ENCODE data around the gene AKAP17A. TPM values are rescaled to one million over a fixed set of nuclear protein-coding genes. Genes with fewer than 3 reads are reported as not detected.

The AKAP17A gene
- total RNA-seq, 1 donor from 2014 or later, result 35.6 TPM

DNA sequence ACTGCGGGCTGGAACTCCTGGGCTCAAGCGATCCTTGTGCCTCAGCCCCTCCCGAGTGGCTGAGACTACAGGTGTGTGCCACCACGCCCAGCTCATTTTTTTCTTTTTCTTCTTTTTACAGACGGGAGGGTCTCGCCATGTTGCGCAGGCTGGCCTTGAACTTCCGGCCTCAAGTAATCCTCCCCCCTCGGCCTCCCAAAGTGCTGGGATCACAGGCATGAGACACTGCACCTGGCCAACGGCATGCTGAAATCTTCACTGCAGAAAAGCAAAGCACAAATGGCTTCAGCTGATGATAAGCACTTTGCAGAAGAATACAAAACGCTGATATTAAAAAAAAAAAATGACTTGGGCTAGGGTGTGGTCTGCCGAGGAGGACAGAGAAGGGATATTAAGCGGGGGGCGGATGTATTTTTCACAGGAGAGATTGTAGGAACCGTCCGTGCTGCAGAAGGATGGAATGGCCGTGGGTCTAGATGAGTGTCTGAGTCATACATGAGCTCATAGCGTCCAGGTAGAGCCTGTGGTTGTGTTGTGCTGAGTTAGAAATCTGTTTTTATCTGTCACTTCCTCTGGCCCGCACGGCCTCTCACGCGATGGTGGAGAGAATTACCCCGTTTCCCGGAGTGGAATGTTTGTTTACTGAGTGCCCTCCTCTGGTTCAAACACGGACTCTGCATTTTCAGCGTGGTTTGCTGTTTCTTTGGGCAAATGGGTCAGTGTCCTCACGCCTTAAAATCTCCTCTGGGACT, 8.5 kb upstream of the AKAP17A start:
- ATAC-seq (no peak), DNase-seq (ENCODE audit: low spot score) (peak; percentile 34)

DNA sequence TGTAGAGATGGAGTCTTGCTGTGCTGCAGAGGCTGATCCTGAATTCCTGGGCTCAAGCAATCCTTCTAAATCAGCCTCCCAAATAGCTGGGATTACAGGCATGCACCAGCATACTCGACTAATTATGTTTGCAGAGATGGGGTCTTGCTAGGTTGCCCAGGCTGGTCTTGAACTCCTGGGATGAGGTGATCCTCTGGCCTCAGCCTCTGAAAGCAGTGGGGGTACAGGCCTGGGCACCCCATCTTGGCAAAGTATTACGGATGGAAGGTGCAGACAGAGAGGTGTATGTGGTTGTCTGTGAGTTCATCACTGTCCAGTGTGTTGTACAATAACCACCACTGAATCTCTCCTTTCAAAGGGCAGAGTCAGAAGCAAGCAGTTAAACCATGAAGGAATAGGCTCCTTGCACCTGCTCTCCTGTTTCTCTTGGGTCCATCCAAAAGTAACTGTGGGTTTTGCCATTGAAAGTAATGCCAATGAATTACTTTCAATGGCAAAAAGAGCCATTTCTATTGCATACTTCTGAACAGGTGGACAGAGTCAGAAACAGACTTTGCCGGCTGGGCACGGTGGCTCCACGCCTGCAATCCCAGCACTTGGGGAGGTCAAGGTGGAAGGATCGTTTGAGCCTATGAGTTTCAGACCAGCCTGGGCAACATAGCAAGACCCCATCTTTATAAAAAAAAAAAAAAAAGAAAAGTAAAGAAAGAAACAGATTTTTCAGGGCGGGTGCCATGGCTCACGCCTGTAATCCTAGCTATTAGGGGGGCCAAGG, 7.0 kb upstream of the AKAP17A start:
- ATAC-seq (no peak), DNase-seq (ENCODE audit: low spot score) (peak; percentile 14)

DNA sequence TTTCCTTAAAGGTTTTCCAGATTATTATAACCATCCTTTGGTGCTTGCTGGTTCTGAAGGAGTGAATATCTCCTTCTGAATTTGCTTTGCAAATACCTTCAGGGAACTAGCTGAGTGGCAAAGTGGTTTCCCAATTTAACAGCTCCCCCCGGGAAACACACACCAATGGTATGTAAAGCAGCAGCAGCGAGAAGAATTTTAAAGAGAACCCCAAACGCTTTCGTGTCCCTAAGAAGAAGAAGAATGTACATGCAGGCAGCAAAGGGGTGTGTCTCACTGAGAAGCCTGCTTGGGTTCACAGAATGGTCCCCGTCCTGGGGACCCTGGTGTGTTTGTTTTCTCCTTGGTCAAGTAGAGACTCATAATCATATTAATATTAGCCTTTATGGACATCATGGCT, 4.2 kb upstream of the AKAP17A start:
- no peak for ATAC-seq
- DNase-seq (ENCODE audit: low spot score), result peak; percentile 14

DNA sequence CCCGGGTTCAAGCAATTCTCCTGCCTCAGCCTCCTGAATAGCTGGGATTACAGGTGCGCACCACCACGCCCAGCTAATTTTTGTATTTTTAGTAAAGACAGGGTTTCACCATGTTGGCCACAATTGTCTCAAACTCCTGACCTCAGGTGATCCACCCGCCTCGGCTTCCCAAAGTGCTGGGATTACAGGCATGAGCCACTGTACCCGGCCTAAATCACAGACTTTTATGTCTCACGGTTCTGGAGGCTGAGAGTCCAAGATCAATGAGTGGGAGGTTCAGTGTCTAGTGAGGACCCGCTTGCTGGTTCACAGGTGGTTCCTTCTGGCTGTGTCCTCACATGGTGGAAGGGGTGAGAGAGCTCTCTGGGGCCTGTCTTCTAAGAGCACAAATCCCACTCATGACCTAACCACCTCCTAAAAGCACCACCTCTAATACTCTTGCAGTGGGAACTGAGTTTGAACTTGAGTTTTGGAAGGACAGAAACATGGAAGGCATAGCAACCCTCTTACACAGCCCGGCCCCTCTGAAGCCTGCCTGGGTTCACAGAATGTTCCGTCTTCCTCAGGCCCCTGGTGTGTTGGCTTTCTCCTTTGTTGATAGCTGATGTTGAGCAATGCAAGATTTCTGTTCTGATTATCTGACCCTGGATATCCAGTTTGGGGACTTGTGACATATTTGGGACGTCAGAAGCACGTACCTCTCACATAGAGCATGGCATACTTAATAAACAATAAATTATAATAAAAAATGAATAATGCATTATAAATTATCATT, 1.9 kb upstream of the AKAP17A start:
- ATAC-seq, result no peak
- peak; percentile 35 for DNase-seq (ENCODE audit: low spot score)

DNA sequence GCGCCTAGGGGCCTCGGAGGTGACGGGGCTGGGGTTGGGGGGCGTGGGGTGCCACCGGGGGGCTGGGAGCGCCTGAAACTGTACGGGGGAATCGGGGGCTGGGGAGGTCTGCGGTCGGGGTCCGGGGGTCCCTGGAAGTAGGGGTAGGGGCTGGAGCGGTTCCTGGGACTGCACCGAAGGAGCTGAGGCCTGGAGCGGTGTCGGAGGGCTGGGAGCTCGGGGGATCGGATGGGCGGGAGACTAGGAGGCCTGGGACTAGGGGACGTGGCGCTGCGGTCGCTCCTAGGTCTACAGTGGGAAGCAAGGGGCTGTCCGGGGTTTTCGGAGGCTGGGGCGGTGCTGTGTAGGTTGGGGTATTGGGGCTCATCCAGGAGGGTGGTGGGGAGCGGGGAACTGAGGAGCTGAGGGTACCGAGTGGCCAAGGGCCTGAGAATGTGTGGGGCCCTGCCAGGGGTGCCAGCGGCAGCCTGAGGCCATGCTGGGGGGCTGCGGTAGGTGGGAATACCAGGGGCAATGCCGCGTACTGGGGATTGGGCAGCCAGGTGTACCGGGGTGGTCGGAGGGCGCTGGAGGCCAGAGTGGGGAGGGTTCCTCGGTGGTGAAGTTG, 562 bp downstream of the AKAP17A start:
- peak; percentile 57 for DNase-seq (ENCODE audit: low spot score)
- ATAC-seq, result peak; percentile 4

DNA sequence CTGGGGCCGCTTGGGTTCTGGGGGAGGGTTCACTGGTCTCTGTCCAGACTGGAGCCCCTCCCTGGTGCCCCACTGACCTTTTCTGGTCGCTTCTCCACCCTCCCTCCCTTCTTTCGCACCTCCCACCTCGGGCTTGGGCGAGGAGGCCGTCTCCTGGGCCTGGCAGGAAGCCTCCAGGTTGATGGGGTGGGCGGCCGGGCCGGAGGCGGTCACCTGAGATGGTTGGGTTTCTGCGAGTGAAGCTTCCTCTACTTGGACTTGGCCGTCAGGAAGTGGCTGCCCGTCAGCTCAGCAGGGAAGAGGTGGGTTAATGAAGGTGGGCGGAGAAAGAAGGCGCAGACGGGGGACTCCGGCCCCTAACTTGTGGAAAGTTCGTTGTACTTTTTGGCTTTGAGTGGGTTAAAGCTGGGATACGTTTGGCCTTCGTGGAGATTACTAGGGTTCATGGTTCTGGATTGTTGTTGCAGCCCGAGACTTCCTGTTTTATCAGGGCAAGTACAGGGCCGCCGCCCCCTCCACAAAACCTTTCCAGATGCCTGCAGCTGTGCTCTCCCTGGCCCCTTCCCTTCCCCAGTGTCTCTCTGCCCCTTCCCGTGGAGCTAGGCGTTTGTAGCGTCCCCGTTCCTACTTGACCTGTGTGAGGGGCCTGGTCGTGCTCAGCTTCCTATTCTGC, 1.2 kb downstream of the AKAP17A start:
- DNase-seq (ENCODE audit: low spot score) (peak; percentile 46), ATAC-seq (peak; percentile 61)

DNA sequence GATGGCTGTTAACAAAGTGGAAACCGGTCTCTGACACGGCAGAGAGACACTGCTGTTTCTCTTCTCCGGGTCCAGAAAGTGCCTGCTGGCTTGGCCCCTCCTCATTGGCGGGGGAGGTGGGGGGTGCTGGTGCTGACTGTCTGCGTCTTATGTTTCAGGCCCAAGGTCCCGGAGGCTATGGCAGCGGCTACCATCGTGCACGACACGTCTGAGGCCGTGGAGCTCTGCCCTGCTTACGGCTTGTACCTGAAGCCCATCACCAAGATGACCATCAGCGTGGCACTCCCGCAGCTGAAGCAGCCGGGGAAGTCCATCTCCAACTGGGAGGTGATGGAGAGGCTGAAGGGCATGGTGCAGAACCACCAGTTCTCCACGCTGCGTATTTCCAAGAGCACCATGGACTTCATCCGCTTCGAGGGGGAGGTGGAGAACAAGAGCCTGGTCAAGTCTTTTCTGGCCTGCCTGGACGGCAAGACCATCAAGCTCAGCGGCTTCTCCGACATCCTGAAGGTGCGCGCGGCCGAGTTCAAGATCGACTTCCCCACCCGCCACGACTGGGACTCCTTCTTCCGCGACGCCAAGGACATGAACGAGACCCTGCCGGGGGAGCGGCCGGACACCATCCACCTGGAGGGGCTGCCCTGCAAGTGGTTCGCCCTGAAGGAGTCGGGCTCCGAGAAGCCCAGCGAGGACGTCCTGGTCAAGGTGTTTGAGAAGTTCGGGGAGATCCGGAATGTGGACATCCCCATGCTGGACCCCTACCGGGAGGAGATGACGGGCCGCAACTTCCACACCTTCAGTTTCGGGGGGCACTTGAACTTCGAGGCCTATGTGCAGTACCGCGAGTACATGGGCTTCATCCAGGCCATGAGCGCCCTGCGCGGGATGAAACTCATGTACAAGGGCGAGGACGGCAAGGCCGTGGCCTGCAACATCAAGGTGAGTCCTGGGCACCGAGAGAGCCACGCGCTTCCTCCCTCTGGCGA, 2.2 kb downstream of the AKAP17A start:
- ATAC-seq (no peak), DNase-seq (ENCODE audit: low spot score) (peak; percentile 45)

DNA sequence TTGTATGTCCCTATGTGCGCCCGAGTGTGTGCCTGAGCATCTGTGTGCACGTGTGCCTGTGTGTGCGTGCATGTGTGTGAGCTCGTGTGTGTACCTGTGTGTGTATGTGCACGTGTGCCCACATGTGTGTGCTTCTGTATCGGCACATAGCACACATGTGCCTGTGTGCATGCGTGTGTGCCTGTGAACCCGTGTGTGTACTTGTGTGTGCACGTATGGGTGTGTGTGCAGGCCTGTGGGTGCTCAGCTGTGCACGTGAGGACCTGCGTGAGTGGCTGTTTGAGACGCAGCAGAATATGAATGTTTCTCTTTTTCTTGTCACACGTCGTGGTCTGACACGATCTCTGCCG, 4.3 kb downstream of the AKAP17A start:
- ATAC-seq, result no peak
- DNase-seq (ENCODE audit: low spot score), result peak; percentile 41

DNA sequence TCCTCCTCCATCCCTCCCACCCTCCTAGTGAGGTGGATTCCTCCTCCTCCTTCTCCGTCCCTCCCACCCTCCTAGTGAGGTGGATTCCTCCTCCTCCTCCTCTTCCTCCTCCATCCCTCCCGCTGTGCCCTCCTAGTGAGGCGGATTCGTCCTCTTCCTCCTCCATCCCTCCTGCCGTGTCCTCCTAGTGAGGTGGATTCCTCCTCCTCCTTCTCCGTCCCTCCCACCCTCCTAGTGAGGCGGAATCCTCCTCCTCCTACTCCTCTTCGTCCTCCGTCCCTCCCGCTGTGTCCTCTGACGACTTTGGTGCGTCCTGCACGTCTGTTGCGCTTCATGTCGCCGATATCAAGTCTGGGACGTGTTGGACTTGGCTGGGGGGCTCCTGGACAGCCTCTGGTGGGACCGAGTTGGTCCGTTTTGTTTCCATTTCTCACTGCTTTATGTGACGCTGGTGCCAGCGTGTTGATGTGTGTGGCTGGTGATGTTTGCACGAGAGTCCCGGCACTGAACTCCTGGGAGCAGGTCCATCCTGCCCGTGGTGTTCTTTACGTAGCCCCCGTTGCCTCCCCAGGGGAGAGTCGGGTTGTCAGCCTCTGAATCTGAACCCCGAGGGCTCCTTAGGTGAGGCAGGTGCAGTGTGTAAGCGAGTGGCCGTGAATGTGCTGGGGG, 5.4 kb downstream of the AKAP17A start:
- ATAC-seq, result no peak
- peak; percentile 29 for DNase-seq (ENCODE audit: low spot score)

DNA sequence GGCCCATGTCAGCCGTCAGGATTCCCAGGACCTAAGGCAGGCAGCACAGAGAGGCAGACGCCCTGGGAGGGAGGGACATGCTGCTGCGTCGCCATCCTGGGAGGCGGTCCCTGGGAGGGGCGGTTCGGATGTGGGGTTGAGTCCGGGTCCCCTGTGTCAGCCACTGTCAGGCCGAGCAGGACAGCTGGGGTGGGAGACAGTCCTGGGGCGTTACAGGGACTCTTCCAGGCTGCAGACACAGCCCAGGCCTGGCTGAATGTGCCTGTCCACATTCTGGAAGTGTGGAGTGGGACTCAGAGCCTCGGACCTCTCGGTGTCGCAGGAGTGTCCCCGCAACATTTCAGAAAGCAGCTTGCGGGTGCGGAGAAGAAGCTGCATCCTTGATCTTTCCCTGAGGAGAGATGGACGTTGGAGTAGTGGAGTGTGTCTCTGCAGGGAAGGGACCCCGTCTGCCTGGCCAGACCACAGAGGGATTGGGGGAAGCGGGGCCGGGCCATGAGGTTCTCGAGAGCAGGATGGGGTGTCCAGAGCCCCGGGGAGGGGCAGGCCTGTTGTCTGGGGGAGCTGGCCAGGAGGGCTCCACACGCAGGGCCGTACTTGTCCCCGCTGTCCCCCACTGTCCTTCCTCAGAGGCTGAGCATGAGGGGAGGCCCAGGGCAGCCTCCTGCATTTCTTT, 6.1 kb downstream of the AKAP17A start:
- DNase-seq (ENCODE audit: low spot score) (peak; percentile 34), ATAC-seq (no peak)

DNA sequence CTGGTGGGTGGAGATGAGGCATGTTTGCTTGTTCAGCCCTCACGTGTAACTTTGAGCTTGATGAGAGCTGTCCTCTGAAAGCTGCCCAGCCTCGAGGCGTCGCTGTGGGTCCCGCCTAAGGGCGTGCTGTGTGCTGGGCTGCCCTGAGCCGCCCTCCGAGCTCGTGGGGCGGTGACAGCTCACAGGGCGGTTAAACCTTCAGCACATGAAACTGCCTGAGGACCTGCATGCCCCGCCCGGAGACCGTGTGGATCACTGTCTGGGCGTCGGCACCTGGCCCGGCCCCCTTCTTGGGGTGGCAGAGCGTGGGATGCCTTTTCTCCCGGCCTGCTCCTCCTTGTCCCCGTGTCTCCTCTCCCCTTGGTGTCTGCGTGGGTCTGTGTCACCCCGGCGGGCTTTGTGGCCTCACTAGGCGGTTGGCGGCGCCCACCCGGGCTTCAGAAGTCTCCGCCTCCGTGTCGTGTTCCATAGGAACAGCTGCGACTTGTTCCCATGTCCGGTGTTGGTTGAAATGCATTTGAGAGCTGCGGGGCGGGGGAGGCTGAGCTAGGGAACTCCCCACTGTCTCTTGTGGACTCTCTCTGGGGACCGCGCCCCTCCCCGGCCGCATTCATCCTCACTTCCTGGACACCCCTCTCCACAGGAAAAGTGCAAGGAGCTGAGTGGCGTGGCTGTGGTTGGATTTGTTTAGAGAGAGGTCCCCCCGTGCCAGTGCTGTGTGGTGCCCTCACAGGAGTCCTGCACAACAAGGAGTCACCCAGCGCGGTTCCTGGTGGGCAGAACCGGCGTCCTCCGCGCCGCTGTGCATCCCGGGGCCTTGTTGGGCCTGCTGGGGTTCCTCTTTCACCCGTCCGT, 6.8 kb downstream of the AKAP17A start:
- DNase-seq (ENCODE audit: low spot score), result peak; percentile 42
- no peak for ATAC-seq

DNA sequence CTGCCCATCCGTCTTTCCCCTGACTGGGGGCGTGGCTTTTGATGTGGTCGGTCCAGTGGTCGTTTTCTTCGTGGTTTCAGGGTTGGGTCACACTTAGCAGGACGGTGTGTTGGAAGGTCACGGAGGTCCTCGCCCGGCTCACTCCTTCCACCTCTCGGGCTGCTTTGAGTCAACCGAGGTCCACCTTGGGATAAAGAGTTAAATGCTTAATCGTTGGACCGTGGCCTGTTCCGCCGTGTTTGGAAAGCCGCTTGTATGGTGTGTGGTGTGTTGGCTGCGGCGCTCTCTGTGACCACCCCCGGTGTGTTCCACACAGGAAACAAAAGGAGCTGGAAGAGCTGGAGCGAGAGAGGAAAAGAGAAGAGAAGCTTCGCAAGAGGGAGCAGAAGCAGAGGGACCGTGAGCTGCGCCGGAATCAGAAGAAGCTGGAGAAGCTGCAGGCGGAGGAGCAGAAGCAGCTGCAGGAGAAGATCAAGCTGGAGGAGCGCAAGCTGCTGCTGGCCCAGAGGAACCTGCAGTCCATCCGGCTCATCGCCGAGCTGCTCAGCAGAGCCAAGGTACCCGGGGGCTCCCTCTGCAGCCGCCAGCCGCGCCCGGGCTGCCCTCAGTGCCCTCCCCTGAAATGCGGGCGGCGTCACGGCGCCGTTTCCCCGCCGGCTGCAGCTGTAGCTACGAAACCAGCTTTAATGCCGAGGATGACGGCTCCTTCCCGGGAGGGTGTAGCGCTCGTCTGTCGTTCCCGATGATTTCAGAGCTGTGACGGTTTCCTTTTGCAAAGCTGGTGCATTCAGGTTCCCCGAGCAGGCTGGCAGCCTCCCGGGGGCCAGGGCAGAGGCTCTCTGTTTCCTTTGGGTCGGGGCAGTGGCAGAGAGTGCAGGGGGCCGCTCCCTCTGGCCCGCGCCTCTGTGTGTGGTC, 7.7 kb downstream of the AKAP17A start:
- peak; percentile 11 for ATAC-seq
- no peak for DNase-seq (ENCODE audit: low spot score)

DNA sequence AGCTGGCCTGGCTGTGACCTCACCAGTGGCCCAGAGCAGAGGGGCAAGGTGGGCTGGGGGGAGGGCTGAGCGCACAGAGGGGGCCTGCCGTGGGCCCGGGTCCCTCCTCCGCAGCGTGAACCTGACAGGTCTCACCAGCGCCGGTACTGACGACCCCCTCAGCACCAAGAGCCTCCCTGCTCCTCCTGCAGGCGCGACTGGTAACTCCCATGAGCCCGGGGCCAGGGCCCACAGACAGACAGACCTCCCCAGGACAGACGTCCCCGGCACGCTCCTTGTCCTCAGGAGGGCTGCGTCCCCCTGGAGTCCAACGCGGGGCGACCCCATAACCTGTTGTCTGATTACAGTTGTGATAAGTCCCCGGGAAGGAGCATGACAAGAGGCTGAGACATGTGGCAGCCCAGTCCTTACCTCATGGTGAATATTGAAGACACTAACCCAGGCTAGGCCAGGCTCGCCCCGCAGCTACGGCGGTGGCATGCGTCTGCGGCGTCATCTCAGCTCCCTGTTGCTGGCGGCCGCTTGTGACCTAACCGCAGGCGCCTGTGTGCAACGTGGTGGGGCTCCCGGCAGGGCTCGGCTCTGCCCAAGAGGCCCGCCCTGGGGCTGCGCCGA, 8.5 kb downstream of the AKAP17A start:
- ATAC-seq (no peak), DNase-seq (ENCODE audit: low spot score) (peak; percentile 40)

DNA sequence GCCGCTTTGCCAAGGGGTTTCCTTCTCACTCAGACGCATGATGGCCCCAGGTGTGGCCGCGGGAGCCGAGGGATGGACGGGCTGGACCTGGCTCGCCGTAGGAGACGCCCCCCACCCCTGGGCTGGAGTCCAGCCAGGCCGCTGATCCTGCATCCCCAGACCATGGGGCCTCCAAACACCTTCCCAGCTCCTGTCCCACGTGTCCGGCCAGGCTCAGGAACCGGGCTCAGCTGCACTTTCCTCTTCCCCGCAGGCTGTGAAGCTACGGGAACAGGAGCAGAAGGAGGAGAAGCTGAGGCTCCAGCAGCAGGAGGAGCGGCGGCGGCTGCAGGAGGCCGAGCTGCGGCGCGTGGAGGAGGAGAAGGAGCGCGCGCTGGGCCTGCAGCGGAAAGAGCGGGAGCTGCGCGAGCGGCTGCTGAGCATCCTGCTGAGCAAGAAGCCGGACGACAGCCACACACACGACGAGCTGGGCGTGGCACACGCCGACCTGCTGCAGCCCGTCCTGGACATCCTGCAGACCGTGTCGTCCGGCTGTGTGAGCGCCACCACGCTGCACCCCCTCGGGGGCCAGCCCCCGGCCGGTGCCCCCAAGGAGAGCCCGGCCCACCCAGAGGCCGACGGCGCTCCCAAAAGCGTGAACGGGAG, 9.1 kb downstream of the AKAP17A start:
- ATAC-seq, result no peak
- no peak for DNase-seq (ENCODE audit: low spot score)

DNA sequence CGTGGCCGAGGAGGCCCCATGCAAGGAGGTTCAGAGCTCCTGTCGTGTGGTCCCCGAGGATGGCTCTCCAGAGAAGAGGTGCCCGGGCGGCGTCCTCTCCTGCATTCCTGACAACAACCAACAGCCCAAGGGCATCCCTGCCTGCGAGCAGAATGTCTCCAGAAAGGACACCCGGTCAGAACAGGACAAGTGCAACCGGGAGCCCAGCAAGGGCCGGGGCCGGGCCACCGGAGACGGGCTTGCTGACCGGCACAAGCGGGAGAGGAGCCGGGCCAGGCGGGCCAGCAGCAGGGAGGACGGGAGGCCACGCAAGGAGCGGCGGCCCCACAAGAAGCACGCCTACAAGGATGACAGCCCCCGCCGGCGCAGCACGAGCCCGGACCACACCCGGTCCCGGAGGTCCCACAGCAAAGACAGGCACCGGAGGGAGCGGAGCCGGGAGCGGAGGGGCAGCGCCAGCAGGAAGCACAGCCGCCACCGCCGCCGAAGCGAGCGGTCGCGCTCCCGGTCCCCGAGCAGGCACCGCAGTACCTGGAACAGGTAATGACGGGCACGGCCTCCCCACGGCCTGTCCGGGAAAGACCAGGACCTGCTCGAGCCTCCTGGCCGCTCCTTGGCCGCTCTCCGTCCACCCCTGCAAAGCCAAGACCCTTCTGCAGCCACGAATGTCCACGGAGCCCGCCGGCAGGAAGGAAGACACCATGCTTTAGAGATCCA, 9.8 kb downstream of the AKAP17A start:
- ATAC-seq, result peak; percentile 20
- DNase-seq (ENCODE audit: low spot score), result no peak
